SIG-M5 treated with dmso at 0.1 percent for 504 hours (cell line): ENCODE measurements around the gene SMCO4.

Experiments
- DNase-seq: peaks from one replicate; lab custom pipeline; 2025; ENCODE audit not compliant: unreplicated experiment; lab: John Stamatoyannopoulos, UW

The SMCO4 gene

GRCh38 chr11:93510196-93510873 is 32.9 kb downstream of the SMCO4 start:
- no peak for DNase-seq

- DNase-seq: no peak
Measured at GRCh38 chr11:93507517-93507916, 35.7 kb downstream of the SMCO4 start.

- no peak for DNase-seq
Measured at GRCh38 chr11:93505703-93506102, 37.5 kb downstream of the SMCO4 start.

- no peak for DNase-seq
Measured at GRCh38 chr11:93504110-93505095, 38.8 kb downstream of the SMCO4 start.

GRCh38 chr11:93501856-93502255 is 41.3 kb downstream of the SMCO4 start:
- DNase-seq: no peak

- no peak for DNase-seq
Measured at GRCh38 chr11:93500759-93501158, 42.4 kb downstream of the SMCO4 start.

GRCh38 chr11:93498641-93499040 is 44.5 kb downstream of the SMCO4 start:
- no peak for DNase-seq

GRCh38 chr11:93498161-93498560 is 45.0 kb downstream of the SMCO4 start:
- no peak for DNase-seq

- peak; percentile 31 for DNase-seq
Measured at GRCh38 chr11:93497596-93497995, 45.6 kb downstream of the SMCO4 start.

GRCh38 chr11:93494357-93494756 is 48.8 kb downstream of the SMCO4 start:
- no peak for DNase-seq

GRCh38 chr11:93493252-93493897 is 49.8 kb downstream of the SMCO4 start:
- DNase-seq: no peak

- DNase-seq: no peak
Measured at GRCh38 chr11:93492464-93493251, 50.5 kb downstream of the SMCO4 start.

- no peak for DNase-seq
Measured at GRCh38 chr11:93491973-93492372, 51.2 kb downstream of the SMCO4 start.

GRCh38 chr11:93490996-93491618 is 52.1 kb downstream of the SMCO4 start:
- no peak for DNase-seq

- no peak for DNase-seq
Measured at GRCh38 chr11:93489841-93490240, 53.4 kb downstream of the SMCO4 start.

- DNase-seq: no peak
Measured at GRCh38 chr11:93487032-93487483, 56.1 kb downstream of the SMCO4 start.

- no peak for DNase-seq
Measured at GRCh38 chr11:93485983-93486382, 57.2 kb downstream of the SMCO4 start.

GRCh38 chr11:93484716-93485115 is 58.5 kb downstream of the SMCO4 start:
- no peak for DNase-seq

- DNase-seq: no peak
Measured at GRCh38 chr11:93482556-93482955, 60.6 kb downstream of the SMCO4 start.

- no peak for DNase-seq
Measured at GRCh38 chr11:93481696-93482095, 61.5 kb downstream of the SMCO4 start.
